DMS153 treated with DMSO at 0.1 percent for 48 hours (cell line): ENCODE measurements around the gene TIE1.
A peak's percentile ranks its signal among the peaks of the same experiment; 100 is the strongest.

Source experiments
- DNase-seq: peaks from one replicate; lab custom pipeline; 2025; ENCODE audit not compliant: unreplicated experiment; lab: John Stamatoyannopoulos, UW

The TIE1 gene

DNA sequence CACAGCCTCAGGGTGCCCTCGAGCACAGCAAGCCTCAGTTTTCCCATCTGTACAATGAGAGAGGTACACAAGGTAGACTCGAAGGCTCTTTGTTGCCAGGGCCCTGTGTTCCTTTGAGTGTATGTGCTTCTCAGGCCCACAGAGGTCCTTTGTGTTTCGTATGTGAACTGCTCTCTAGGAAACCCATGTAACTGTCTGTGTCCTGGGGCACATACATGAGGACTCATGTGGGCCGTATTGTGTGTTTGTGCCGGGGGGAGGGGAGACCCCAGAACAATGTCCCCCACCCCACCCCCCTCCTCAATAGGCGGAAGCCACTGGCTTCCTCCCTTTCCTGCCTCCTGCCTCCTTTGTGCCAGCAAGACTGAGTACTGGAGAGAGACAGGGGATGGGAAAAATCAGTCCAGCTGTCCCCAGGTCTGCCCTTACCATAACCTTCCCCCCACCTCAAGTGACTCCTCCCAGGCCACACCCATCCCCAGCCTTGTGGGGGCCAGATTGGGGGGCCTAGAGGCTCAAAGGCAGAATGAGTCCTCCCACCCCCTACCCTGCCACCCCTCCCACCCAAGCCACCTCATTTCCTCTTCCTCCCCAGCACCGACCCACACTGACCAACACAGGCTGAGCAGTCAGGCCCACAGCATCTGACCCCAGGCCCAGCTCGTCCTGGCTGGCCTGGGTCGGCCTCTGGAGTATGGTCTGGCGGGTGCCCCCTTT is at the start of gene TIE1:
TSS of gene TIE1 (plus strand) at position 605 of the 717 bp plus-strand sequence. CDS start at position 695, 90 bp downstream.
- DNase-seq: no peak

DNA sequence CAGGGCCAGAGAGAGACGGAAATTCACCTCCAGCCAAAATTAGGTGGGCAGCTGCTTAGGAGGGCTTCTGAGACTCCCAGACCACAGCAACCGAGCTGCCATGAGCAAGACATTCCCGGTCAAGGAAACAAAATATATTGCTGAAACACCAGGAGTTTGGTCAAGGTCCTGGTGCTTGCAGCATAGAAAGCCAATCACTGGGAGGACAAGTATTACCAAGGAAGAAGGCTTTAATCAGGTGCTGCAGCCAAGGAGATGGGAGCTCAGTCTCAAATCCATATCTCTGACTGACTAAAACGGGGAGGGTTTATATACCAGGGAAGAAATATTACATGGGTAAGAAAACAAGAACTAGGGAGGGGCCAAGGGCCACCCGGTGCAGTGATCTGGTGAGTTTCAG is 49.8 kb upstream of the TIE1 start:
- DNase-seq: no peak

DNA sequence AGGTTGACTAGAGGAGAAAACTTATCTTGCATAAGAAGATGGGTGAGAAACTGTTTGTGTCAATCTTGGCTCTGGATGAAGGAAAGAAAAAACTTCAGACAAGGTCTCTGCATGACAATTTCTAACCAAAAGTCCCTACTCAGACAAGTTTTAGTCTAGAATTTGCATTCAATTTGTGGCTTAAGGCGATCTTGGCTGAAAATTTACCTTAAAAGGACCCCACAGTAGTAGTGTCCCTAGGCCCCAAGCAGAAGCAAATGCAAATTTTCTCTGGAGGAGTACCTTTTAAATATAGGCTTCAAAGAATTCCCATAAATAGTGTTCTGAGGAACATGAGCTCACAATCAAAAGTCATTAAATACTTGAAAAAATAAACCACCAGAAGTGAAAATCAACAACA is 48.6 kb upstream of the TIE1 start:
- no peak for DNase-seq

DNA sequence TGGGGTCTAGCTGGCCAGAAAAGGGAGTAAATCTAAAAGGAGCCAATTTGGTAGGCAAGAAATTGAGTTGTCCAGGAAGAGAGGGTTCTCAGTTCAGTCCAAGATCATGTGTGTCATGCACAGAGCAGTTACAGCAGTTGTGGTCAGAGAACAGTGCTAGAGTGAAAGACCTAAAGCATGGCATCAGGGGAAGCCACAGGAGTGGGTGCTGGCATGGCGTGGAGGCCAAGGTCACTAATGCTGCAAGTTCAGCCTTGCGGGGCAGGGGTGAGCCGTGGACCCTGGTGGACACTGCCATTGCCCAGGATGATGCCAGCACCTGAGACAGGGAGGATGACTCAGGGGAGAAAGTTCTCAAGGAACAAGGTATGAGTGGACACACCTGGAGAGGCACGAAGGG is 47.6 kb upstream of the TIE1 start:
- no peak for DNase-seq

DNA sequence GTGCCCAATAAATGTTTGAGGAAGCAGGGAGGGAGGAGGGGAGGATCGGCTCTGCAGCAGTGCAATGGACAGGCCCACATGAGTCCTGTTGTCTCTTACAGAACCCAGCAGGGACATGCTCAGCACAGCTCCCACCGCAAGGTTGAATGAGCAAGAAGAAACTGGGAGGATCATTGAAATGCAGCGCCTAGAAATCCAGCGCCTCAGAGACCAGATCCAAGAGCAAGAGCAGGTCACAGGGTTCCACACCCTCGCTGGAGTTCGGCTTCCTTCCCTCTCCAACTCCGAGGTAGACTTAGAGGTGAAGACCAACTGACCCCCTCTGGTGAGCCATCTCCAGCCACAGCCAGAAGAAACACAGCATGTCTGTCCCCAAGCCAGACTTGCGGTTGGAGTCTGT is 46.9 kb upstream of the TIE1 start:
- no peak for DNase-seq

DNA sequence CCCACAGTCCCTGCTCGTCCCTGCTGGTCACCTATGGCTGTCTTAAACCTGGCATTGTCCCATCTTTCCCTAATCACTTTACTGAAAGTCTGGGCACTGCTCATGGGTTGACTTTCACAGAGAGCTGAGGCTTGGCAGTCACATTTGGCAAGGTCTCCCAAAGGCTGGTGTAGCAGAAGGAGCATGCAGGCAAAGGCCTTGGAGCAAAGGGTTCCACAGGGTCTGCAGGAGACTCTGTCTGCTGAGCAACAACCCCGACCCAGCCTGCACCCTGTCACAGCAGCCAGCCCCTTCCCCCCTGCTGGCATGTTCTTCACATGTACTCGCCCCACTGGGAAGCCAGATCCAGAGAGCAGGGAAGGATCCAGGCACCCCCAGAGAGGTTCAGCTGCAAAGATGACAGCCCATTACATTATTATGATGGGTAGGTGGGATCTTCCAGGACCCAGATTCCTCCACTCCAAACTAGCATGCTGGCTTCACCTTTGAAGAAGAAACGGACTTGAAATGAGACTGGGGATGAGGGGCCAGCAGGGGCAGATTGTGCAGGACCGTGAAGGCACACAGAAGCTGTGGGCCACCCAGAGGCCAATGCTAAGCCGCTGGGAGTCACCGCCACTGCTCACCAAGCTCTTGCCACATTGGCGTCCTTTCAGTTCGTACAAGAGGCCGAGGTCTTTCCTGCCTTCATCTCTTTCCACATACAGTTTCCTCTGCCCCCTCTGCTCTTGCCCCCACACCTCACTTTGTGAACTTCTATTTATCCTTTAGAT is 45.2 kb upstream of the TIE1 start:
- no peak for DNase-seq

DNA sequence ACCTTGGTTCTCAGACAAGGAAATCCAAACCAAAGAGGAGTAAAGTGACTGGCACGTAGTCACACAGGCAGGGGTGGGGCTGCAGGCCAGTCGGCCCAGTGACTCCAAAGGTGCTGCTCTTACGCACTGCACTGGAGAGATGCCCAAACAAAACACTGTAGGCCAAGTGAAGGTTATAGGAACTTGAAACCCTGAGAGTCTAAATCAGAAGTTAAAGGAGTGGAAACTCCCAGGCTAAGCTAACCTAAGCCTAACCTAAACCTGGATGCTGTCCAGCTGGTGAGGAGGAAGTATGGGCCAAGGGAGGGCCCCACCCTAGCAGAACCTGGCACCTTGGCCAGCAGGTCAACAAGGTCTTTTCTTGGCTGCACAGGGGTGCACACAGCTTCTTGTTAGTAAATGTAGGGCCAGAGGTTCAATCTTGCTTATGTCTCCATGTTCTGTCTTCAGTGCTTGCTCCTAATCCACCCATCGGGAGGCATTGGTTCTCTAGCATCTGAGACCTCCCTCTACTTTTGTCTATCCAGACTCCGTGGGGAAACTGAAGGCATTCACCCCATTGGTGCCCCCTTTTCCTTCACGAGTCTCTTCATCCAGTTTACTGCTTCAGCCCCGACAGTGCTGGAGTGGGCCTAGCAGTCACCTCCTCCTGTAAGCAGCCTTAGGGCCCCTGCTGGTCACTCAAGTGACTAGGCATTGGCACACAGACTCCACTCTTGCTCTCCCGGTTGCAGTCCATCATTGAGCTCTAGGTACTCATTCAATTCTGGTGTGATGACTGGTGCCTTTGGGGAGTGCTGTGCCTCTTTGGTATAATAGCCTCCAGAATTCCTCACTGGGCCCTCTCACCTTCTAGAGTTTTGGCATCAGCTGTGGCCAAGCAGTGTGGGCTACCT is 43.9 kb upstream of the TIE1 start:
- no peak for DNase-seq

DNA sequence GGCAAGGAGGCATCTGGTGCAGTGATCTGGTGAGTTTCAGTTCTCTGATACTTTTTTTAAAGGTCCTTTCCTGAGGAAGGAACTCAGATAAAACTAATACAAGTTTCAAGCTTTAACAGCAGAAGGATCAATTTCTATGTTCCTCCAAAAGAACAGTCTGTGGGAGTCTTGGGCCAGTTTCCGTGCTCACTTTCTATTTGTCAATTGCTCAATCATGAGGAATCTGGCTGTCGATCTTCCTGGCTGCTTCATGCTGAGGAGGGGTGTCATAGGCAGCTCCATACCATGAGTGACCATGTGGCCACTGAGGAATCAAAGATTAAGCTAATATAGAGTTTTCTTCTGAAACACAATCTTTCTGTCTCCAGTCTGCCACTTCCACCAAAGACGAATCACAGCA is 42.4 kb upstream of the TIE1 start:
- DNase-seq: no peak

DNA sequence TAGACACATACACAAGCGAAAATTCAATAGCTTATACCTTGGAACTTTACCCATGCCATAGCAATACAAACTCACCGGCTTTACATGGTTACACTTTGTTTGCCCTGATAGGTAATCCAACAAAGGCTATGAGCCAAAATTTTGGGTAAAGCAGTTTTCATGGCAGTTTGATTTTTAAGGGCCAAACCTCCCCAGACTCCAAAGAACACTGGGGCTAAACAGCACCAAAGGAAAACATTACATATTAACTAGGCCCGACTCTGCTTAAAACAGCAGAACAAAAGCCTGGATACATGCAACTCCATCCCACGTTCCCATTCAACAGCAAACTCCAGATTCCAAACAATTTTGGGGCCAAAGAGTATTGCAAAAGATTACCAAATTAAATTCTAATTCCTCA is 35.4 kb upstream of the TIE1 start:
- no peak for DNase-seq

DNA sequence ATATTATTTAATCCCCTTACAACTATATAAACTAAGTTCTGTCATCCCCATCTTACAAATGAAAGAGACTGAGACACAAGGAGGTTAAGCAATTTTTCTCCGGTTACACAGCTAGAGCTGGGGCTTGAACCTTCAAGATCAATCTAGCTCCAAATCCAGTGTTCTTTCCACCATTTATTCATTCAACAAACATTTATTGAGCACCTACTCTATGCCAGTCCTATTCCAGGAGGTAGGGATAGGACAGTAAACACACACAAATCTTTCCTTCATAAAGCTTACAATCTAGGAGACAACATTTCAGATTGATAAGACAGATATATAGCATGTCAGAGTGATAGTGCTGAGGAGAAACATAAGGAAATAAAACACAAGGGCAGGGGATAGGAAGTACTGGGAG is 33.9 kb upstream of the TIE1 start:
- DNase-seq: no peak

DNA sequence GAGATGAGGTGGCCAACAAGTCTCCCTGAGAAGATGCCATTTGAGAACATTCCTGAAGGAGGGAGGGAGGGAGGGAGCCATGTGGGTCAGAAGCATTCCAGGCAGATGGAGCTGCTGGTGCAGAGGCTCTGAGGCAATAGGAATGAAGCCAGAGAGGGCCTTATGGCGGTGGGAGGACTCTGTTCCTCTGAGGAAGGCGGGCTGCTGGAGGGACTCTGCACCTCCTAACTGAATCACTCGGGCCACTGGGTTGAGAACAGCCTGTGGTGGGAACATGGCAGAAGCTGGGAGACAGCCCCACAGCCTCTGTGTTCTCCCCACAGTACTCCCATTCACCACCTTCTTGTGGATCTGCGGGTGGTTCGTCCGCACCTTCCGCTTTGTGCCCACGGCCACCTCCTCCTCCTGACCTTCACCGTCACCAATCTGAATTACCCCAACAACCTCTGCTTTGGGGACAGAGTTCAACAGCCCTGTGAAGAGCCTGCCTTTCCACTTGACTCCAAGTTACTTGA is 33.4 kb upstream of the TIE1 start:
- no peak for DNase-seq

DNA sequence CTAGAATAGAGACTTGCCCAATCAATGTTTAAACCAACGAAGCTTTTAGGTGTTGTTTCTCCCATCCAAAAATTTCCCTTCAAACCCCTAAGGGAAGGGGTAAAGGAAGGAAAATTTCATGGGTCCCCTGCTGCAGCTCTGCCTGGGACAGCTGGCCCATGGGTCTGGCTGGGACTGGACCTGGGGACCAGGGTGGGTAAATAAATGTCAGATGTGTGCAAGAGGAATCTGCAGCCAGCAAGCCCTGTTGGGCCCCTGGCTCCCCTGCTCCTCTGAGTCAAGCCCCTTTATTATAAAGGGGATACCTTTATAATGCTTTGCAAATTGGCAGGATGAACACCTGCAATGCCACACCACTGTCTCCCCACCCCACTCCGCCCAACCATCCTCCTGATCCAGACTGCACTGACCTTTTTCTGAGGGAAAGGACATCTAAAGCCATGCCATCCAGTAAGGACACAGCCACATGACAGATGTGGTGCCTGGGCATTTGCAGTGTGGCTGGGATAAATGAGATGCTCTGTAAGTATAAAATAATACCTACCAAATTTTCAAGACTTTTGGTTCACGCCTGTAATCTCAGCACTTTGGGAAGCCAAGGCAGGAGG is 32.9 kb upstream of the TIE1 start:
- no peak for DNase-seq

DNA sequence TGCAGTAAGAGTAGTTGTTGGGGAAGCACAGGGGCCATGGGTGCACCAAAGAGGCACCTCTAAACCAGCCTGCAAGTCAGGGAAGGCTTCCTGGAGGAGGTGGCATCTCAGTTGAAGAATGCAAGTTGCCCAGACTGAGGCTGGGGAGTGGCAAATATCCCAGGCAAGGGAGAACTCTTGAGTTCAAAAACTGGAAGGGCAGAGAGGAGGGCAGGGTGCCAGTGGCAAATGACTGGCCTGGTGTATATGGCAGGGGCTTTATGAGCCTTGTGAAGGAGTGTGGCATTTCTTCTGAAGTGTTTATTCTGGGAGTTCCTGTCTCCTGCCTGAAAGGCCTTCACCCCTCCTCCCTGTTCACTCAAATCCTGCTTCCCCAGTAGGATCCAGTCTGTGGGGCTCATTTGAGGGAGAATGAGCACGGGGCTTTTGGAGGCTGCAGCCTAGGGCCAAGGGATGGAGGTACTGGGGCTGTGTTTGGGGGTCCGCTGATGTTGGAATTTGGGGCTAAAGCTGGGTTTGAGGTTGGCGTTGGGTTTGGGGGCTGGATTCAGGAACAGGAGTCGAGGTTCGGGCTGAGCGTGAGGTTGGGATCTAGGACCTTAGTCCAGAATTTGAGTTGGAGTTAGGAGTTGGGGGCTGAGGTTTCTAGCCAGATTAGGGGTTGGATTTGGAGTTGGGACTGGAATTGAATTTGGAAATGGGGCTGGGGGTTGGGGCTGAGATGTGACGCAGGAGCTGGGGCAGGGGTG is 31.0 kb upstream of the TIE1 start, which contains the start of gene TMEM125:
TSS of gene TMEM125 (plus strand) at position 357 of the 749 bp plus-strand sequence. CDS start 2,740 bp downstream, outside the sequence.
- DNase-seq: peak; percentile 29

DNA sequence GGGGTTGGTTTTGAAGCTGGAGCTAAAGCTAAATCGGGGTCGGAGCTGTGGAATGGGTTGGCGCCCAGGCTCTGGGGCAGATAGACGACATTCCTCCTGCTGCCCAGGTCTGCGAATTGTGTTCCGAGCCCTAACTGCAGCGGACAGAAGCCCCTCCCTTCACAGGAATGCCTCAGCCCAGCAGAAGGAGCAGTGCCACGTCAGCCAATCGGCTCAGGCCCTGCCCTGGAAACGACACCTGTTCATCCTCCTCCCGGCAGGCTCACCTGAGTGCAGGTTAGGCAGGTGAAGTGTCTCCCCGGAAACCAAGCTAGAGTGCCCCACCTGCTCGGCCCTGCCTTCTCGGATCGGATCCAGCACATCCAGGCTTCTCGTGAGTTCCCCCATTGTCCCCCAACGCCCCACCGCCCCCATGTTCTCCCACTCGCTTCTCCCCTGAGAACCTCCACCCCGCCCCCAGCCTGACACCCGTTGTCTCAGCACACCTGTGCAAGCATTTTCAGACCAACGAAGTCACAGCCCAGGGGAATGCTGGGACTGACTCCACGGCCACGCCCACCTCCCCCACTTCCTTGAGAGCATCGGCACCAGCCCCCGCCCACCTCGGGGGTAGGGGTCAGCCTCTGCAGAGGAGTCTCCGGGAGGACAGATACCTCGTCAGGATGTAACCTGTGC is 30.2 kb upstream of the TIE1 start:
- DNase-seq: peak; percentile 92

DNA sequence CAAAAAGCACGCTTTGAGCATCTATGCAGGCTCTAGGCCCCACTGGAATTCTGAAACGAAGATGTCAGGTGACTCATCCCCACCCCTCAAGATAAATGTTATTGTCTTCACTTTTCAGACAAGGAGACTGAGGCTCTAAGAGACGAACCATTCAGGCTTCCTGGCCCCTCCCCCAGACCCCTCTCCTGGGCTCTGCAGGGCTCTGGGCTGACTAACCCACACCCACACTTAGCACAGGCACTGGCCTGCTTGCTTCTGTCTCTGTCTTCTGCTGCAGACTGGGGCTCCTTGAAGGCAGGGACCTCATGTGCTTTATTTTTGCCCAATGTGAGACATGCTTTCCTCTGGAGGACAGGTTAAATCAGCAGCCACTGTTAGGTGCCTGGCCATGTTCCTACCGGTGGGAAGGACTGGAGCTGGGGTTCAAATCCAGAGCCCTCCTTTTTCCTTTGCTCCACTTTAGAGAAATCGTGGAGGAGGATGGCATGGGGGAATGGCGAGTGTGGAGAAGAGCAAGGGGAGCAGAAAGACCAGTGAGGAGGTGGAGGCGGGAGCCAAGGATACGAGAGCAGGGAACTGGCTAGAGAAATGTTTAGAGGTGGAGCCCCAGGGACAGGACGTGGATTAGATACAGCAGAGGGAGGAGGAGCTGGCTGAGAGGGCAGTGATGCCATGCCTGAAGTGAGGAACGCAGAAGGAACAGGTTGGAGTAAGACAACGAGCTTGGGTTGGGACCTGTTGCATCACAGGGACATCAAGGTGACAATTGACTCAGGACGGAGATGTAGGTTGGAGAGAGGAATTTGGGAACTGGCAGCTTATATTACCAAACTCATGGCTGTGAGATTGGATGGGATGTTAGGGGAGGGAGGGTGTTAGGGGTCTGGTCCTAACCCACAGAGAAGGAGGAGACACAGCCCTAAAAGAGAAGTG is 29.3 kb upstream of the TIE1 start:
- no peak for DNase-seq

DNA sequence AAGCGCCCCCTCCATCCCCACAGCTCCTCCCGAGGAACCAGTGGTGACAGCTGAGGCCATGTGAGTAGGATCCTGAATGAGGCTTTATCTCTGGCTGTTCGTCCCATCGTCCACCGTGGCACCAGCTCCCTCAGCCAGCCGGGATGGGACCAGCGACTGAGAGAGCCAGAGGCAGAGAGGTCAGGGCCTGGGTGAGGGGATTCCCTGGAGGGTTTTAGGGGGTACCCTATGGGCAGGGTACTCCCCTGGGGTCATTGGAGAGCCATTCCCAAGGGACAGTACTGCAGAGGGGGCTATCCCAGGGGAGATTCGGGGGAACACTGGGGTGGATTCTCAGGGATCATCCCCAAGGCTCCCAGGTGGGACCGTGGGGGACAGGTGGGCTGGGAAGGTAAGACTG is 28.6 kb upstream of the TIE1 start:
- DNase-seq: no peak

DNA sequence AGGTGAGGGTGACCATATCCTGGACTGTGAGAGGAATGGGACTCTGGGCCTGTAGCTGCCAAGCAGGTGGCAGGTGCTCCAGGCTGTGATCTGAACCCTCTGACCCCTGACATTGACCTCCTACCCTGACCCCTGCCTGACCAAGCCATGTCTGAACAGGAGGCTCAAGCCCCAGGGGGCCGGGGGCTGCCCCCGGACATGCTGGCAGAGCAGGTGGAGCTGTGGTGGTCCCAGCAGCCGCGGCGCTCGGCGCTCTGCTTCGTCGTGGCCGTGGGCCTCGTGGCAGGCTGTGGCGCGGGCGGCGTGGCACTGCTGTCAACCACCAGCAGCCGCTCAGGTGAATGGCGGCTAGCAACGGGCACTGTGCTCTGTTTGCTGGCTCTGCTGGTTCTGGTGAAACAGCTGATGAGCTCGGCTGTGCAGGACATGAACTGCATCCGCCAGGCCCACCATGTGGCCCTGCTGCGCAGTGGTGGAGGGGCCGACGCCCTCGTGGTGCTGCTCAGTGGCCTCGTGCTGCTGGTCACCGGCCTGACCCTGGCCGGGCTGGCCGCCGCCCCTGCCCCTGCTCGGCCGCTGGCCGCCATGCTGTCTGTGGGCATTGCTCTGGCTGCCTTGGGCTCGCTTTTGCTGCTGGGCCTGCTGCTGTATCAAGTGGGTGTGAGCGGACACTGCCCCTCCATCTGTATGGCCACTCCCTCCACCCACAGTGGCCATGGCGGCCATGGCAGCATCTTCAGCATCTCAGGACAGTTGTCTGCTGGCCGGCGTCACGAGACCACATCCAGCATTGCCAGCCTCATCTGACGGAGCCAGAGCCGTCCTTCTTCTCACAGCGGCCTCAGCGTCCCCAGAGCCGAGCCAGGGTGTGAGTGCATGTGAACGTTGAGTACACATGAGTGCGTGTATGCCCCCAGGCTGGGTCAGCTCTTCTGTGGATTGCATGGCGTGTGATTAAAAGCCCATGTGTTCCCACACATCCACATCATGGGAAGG is 27.9 kb upstream of the TIE1 start:
- no peak for DNase-seq
